ENCODE data around the gene GLS. TPM values are rescaled to one million over a fixed set of nuclear protein-coding genes. Genes with fewer than 3 reads are reported as not detected.
A peak's percentile ranks its signal among the peaks of the same experiment; 100 is the strongest.

Gene GLS
- total and polyA plus RNA-seq, 9 of the 15 experiments (the other 6 are each of a cell fraction or from before 2014, with no cell fraction given) = 13.7 to 77.5 (median 48.2) TPM

- TF ChIP-seq FIP1L1 (IDR thresholded peaks at IDR 0.05; ENCODE audit: low read depth, low read length, poor library complexity, severe bottlenecking) = peak; percentile 82
- peak; percentile 49; the same call in 1 of the 2 replicates for TF ChIP-seq CHD2 (IDR thresholded peaks at IDR 0.05; ENCODE audit: low read depth, low read length)
- no peak for TF ChIP-seq MECOM (CRISPR knock-in tag; IDR thresholded peaks at IDR 0.05)
- TF ChIP-seq THAP12 (CRISPR knock-in tag; IDR thresholded peaks at IDR 0.05) = no peak
- 0 out of 2 replicates have a peak, but pooled peaks have one; percentile 44 for TF ChIP-seq PREB (CRISPR knock-in tag; IDR thresholded peaks at IDR 0.05)
- TF ChIP-seq GABPB1 (CRISPR knock-in tag; IDR thresholded peaks at IDR 0.05) = peak; percentile 86
- TF ChIP-seq EP400 (IDR thresholded peaks at IDR 0.05) = peak; percentile 81
- no peak; the same call in 1 of the 2 replicates for TF ChIP-seq CBFA2T3 (IDR thresholded peaks at IDR 0.05)
- no peak for TF ChIP-seq ETV6 (IDR thresholded peaks at IDR 0.05; ENCODE audit: borderline replicate concordance in 1 of 2, low read depth in 2 of 2, low read length in 1 of 2)
- peak; percentile 40; the same call in 1 of the 2 replicates for TF ChIP-seq ETV6 (CRISPR knock-in tag; IDR thresholded peaks at IDR 0.05; ENCODE audit: borderline replicate concordance)
- no peak for TF ChIP-seq ZNF436 (CRISPR knock-in tag; IDR thresholded peaks at IDR 0.05)
- TF ChIP-seq MLX (CRISPR knock-in tag; conservative IDR thresholded peaks at IDR 0.05) = no peak
- TF ChIP-seq KLF13 (tag; IDR thresholded peaks at IDR 0.05; ENCODE audit: borderline replicate concordance, low read depth) = peak; percentile 72; the same call in 1 of the 2 replicates
Observed at GRCh38 chr2:191013932-191014652, 133.5 kb downstream of the GLS start, which contains the start of gene STAT1 (continued).

Measured in K562 (cell line).